Endothelial cell (in vitro differentiated cells): Measurements from ENCODE around the gene AAGAB. TPM values are rescaled to one million over a fixed set of nuclear protein-coding genes. Genes with fewer than 3 reads are reported as not detected.

Source experiments
- DNase-seq: peaks from one replicate; pipeline ENCODE4 v3.0.0; 2021; ENCODE audit warnings: low spot score
- H3K27ac Mint-ChIP-seq: one replicate; pipeline ENCODE4 v1.8.0; 2021; ENCODE audit warnings: mixed read lengths, inconsistent platforms; ENCODE audit not compliant: unreplicated experiment
- H3K27me3 Mint-ChIP-seq: one replicate; pipeline ENCODE4 v1.8.0; 2021; ENCODE audit warnings: mild to moderate bottlenecking, moderate library complexity, mixed read lengths, inconsistent platforms; ENCODE audit not compliant: unreplicated experiment
- H3K36me3 Mint-ChIP-seq: one replicate; pipeline ENCODE4 v1.8.0; 2021; ENCODE audit warnings: mild to moderate bottlenecking, low read depth, mixed read lengths, inconsistent platforms; ENCODE audit not compliant: unreplicated experiment
- H3K4me1 Mint-ChIP-seq: one replicate; pipeline ENCODE4 v1.8.0; 2021; ENCODE audit warnings: mild to moderate bottlenecking, mixed read lengths, inconsistent platforms; ENCODE audit not compliant: unreplicated experiment
- H3K4me3 Mint-ChIP-seq: one replicate; pipeline ENCODE4 v1.8.0; 2021; ENCODE audit warnings: mild to moderate bottlenecking, mixed read lengths, inconsistent platforms; ENCODE audit not compliant: unreplicated experiment
- H3K9me3 Mint-ChIP-seq: one replicate; pipeline ENCODE4 v1.8.0; 2021; ENCODE audit warnings: mixed read lengths, inconsistent platforms; ENCODE audit not compliant: unreplicated experiment
- total RNA-seq: library from RNA; stranded (reverse); fragmentation: NEBNext Ultra II Directional; extraction: Animal tissue kit (Norgen Biotek cat#: 25700); gene quantifications from one replicate; pipeline ENCODE4 v1.2.1, GENCODE V29; 2021; ENCODE audit not compliant: unreplicated experiment
- TF ChIP-seq, protein P1 (sequence below): fragments of 200-600 bp; sonication (generic); IDR thresholded peaks from one replicate; pipeline ENCODE4 v1.5.0; 2021; ENCODE audit warnings: antibody characterized with exemption; ENCODE audit not compliant: unreplicated experiment

AAGAB gene
- total RNA-seq, 1 donor from 2014 or later, result 40.6 TPM

DNA sequence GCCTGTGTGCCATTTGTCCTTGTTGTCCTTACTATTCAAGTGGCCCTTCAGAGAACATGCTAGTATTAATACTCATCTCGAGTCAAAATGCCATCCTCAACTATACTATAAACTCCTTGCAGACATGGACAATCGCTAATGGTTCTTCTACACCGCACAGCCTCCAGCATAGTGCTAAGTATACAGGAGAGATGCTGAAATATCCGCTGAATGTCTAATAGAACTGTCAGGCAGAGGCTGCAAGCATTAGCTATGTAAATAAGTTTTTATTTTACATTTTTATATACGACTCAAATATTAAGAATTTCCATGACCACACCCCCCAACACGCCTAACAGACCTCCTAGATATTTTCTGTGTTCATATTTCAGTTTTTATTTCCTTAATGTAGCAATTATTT, 39.4 kb downstream of the AAGAB start:
- no peaks in the 10 kb centered on the region for H3K36me3 Mint-ChIP-seq
- H3K27me3 Mint-ChIP-seq, result no peaks in the 10 kb centered on the region
- no peaks in the 10 kb centered on the region for H3K9me3 Mint-ChIP-seq
- no peak overlapping the region for H3K27ac Mint-ChIP-seq
- H3K4me1 Mint-ChIP-seq, result no peaks in the 10 kb centered on the region
- no peak for DNase-seq
- TF ChIP-seq, protein P1, sequence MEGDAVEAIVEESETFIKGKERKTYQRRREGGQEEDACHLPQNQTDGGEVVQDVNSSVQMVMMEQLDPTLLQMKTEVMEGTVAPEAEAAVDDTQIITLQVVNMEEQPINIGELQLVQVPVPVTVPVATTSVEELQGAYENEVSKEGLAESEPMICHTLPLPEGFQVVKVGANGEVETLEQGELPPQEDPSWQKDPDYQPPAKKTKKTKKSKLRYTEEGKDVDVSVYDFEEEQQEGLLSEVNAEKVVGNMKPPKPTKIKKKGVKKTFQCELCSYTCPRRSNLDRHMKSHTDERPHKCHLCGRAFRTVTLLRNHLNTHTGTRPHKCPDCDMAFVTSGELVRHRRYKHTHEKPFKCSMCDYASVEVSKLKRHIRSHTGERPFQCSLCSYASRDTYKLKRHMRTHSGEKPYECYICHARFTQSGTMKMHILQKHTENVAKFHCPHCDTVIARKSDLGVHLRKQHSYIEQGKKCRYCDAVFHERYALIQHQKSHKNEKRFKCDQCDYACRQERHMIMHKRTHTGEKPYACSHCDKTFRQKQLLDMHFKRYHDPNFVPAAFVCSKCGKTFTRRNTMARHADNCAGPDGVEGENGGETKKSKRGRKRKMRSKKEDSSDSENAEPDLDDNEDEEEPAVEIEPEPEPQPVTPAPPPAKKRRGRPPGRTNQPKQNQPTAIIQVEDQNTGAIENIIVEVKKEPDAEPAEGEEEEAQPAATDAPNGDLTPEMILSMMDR, result no peak
- no peak overlapping the region for H3K4me3 Mint-ChIP-seq

DNA sequence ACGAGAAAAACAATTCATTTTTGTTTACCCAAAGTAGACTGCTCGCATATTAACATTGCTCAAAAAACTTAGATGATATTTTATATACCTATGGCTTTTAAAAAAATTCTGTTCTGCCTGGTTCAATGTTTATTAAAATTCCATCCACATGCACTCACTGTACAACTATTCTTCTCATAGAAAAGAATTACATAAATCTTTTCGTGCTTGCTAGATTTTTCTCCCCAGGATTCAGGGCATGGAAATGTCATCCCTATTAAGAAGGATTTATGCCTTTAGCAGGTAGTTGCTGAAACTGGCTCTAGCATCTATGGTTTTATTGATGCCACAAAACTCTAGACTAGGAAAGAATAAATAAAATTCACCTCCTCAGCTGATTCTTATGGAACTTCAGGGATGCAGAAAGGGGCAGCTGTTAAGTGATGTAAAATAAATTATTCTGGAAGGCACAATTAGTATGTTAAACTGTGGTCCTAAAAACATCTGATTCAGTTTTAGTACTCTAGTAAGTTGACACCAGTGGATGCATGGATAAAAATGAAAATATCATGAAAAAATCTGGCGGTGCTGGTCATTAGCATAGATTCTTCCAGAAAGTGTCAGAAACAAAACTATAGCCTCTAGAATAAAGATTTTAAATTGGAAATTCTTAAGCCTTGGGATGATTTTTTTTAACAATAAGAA, 41.6 kb downstream of the AAGAB start:
- TF ChIP-seq, protein P1, result no peak
- H3K36me3 Mint-ChIP-seq, result peaks cover 6% of the 10 kb centered on the region
- H3K27me3 Mint-ChIP-seq, result no peaks in the 10 kb centered on the region
- H3K9me3 Mint-ChIP-seq, result no peaks in the 10 kb centered on the region
- no peaks in the 10 kb centered on the region for H3K4me1 Mint-ChIP-seq
- H3K4me3 Mint-ChIP-seq, result no peak overlapping the region
- no peak overlapping the region for H3K27ac Mint-ChIP-seq
- no peak for DNase-seq

DNA sequence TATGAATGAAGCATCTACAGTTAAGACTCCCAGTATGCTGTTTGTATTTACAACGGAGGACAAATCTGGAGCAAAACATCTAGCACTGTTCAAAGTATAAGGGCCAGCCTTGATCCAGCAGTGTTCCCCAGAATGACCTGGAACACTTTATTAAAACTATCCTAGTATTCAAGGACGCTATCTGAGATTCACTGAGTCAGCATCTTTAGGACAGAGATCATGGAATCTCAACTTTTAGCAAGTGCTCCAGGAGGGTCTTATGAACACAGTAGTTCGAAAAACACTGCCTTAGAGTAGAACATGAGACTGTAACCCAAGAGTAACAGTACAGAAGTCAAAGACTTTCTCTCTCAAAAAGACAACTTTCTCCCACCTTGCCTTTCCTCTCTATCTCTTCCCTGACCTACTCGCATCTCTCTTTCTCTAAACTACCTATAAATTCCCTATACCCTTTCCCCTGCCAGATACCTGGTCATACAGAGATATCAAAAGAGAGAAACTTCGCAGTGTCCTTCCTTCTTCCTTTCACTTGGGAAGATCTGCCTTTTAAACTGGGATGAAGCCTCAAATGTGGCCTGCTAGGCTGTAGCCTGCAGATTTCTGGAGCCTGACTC, 43.8 kb downstream of the AAGAB start:
- no peak overlapping the region for H3K4me3 Mint-ChIP-seq
- TF ChIP-seq, protein P1, result no peak

DNA sequence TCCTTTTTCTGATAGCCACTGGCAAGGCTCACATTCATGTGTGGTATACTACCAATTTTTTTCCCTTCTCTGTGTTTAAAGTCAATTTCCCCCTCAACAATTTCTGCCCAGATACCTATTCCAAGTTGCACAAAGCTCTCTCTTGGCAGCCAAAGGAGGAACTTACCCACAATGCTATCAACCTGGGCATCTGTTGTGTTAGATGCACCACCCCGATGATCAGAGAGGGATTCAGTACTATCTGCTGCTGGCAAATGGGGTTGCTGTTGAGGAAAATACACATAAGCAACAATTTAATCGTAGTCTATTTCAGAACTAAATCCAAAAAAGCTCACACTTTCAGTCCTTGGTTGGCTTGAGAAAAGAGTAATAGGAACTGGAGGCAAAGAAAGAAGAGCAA, 46.1 kb downstream of the AAGAB start:
- H3K27me3 Mint-ChIP-seq, result no peaks in the 10 kb centered on the region
- TF ChIP-seq, protein P1, result no peak
- no peaks in the 10 kb centered on the region for H3K4me1 Mint-ChIP-seq
- H3K9me3 Mint-ChIP-seq, result no peaks in the 10 kb centered on the region
- no peak overlapping the region for H3K27ac Mint-ChIP-seq
- peaks cover 6% of the 10 kb centered on the region for H3K36me3 Mint-ChIP-seq
- DNase-seq, result no peak
- no peak overlapping the region for H3K4me3 Mint-ChIP-seq

More for the DNA sequence above, 43.8 kb downstream of the AAGAB start:
- Mint-ChIP-seq H3K4me1 (no peaks in the 10 kb centered on the region), H3K36me3 (peaks cover 6% of the 10 kb centered on the region), H3K9me3 (no peaks in the 10 kb centered on the region), H3K27ac (no peak overlapping the region), H3K27me3 (no peaks in the 10 kb centered on the region)
- DNase-seq, result no peak

DNA sequence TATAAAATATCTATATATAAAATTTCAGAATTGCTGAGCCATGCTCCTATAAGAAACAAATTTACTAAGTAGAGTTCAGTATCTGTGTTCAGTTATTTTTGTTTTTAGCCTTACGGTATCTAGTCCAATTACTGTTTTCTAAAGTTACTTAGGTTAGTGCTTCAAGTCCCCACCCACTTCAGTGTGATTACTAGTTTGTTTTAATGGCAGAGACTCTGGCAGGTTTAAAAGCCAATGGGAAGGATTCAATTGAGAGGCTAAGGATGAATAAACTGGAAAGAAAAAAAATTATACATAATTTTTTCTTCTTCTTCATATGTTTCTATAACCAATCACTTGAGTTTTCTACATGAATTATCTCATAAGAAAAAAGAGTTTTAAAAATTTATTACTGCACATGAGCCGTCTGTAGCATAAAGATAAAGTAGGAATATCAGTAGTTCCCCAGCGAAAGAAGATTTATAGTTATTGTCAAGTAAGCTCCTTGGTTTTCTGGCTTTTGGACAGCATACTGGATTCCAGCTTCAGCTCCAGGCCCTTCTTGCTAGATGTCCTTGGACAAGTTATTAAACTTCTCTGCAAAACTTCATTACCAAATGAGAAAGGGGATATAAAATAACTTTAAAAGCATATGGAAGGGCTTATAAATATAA, 46.8 kb downstream of the AAGAB start:
- Mint-ChIP-seq H3K36me3 (peaks cover 6% of the 10 kb centered on the region), H3K4me1 (no peaks in the 10 kb centered on the region), H3K4me3 (no peak overlapping the region), H3K27ac (no peak overlapping the region), H3K9me3 (no peaks in the 10 kb centered on the region), H3K27me3 (no peaks in the 10 kb centered on the region)
- TF ChIP-seq, protein P1, result no peak
- DNase-seq, result no peak
